Frontal cortex (tissue), 4 donors: Measurements from ENCODE around the gene MTA3. TPM values are rescaled to one million over a fixed set of nuclear protein-coding genes. Genes with fewer than 3 reads are reported as not detected.
"Not testable (repeated sequence)": the region's sequence is repeated elsewhere in the genome, so short reads cannot be mapped to it uniquely, and the experiment has no call there.

Experiments used
- DNase-seq, 2 donors: peaks; one replicate each; pipeline ENCODE4 v3.0.0; 2012; ENCODE audit warnings: low spot score in 2 of 2
- FAIRE-seq: peaks from 2 replicates; lab custom pipeline; 2012; peaks lifted over from hg19 to GRCh38; lab: Jason Lieb, UNC
- total RNA-seq: library from RNA; depleted of rRNA; stranded (reverse); fragments of >200 nt; gene quantifications from one replicate; pipeline ENCODE4 v1.2.3, GENCODE V29; 2014
- donor health status: control.
- donor health status: control.
- donor health status: control.

MTA3 gene
- total RNA-seq, 1 donor from 2014 or later, result 30.6 TPM

DNA sequence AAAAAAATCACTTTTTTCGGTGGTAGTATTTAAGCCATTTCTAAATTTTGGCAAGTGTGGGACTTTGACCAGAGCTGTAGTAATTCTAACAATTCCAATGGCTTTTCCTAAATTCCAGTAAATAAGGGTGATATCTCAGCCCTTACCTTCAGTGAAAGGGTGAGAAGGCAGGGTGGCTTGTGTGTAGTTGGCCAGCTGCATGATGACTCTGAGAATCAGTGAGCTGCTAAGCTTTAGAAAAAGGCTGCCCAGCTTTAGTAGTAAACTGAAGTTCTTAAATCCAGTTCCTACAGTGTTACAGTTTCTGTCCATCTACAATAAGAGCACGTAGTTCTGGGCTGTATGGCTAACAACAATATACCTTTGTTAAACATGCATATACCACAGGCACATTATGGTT, 153.5 kb downstream of the MTA3 start:
- FAIRE-seq, result no peak

GRCh38 chr2:42722320-42723190, 154.1 kb downstream of the MTA3 start:
- DNase-seq (peak in 1 of 2 donors; percentile 24), FAIRE-seq (no peak)

More for the DNA sequence above, 153.5 kb downstream of the MTA3 start:
- no peak for DNase-seq

- FAIRE-seq (no peak), DNase-seq (no peak)
Measured at GRCh38 chr2:42723465-42723864, 155.0 kb downstream of the MTA3 start.

DNA sequence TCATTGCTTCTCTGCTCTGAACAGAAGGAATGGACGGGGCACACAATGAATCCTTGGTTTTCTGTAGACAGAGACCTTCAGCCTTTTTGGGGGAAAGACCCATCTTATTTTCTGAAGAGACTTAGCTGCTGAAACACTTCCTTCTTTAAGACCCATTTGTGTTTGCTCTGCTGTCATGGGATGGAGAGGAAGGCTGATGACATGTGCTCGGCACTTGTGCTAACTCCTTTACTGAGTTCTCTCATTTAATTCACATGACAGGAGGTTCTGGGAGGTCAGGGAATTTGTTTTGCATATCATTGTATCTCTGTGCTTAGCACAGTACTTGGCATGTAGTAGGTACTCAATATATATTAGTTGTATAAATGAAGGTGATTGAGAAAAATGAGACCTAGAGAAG, 156.5 kb downstream of the MTA3 start:
- FAIRE-seq, result no peak
- DNase-seq, result no peak

GRCh38 chr2:42725657-42726056, 157.2 kb downstream of the MTA3 start:
- no peak for FAIRE-seq
- no peak for DNase-seq

- DNase-seq, result no peak
- FAIRE-seq, result no peak
Measured at GRCh38 chr2:42726680-42727079, 158.2 kb downstream of the MTA3 start.

DNA sequence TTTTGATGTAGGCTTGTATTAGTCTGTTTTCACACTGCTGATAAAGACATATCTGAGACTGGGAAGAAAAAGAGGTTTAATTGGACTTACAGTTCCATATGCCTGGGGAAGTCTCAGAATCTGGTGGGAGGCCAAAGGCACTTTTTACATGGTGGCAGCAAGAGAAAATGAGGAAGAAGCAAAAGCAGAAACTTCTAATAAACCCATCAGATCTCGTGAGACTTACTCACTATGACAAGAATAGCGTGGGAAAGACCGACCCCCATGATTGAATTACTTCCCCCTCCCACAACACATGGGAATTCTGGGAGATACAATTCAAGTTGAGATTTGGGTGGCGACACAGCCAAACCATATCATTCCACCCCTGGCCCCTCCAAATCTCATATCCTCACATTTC, 162.9 kb downstream of the MTA3 start:
- DNase-seq, FAIRE-seq: not testable (repeated sequence)

- no peak for DNase-seq
- no peak for FAIRE-seq
Measured at GRCh38 chr2:42733852-42734251, 165.4 kb downstream of the MTA3 start.

DNA sequence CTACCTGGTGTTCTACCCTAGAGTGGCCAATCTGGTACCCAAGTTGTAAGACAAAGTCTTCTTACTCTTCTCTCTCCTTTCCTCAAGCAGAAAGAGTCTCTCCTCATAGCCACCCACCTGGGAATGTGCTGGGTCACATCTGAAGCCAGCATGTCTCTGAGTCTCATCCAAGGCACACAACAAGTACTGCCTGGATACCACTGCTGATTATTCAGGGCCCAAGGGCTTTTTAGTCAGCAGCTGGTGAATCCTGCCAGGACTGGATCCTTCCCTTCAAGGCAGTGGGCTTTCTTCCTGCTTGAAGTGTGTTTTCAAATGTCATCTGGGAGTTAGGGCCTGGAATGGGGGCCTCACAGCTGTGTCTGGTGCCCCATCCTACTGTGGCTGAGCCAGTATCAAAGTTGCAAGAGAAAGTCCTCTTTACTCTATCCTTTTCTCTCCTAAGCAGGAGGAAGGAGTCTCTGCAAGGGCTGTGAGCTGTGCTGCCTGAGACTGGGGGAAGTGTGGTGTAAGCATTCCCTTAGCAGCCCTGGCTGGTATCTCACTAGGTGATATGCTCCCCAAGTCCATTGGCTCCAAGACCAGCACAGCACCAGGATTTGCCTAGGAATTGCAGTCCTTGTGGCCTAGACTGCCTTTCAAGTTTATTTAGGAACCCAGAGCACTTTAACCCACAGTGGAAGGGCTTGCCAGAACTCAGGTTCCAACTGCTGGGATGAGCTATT, 168.3 kb downstream of the MTA3 start:
- FAIRE-seq, result no peak

GRCh38 chr2:42741140-42741539, 172.7 kb downstream of the MTA3 start:
- DNase-seq (no peak), FAIRE-seq (no peak)

More for the DNA sequence above, 168.3 kb downstream of the MTA3 start:
- no peak for DNase-seq

DNA sequence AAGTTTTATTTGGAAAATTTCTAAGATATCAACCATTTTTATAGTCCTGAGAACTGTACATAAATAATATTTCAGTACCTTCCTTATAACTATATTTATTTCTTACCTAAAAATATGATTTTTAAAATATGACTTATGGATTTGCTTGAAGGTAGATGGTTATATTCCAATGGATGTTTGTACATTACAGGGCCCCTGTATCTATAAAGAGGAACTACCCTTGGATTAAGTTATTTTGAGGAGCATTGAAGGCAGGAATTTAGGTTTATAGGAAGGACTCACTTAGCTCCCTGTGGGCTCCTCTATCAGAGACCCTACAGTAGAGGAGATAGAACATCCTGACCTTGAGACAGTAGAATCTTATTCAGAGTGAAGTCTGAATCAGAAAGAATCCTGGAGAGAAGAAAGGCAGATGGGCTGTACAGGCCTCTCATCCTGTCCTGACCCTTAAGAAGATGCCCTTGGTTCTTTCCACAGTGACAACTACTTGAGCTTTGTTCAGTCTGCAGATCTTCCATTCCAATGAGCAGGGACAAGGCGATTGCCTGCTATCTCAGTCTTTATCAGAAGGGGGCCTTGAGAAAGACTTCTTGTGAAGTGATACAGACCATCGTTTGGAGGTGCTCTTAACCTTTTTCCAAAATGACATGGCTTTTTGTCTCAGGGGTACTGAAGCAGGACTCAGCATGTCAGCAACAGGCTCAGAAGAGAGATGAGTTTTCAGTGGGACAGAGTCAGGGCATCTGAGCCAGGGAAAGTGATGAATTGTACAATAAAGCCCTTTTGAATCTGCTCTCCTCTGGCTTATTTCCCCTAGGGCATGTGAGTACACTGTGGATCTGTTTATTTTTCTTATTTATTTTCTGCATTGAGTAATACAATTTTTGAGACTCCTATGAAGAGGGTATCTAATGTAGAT, 174.6 kb downstream of the MTA3 start:
- FAIRE-seq (no peak), DNase-seq (no peak)

DNA sequence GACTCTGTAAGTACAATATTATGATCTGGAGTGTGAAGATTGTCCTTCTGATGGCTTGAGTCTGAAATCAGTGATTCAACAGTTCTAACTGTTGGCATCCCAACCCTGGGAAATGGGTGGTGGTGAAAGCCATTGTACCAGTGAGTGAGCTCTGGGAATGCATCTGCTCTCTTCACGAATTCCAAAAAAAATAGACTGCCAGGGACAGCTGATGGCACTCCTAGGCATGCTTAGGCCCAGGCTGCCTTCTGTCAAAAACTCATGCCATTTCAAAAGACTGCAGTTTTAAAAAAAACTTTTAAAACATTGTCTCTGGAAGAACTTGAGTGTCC, 175.2 kb downstream of the MTA3 start:
- no peak for FAIRE-seq
- no peak for DNase-seq

DNA sequence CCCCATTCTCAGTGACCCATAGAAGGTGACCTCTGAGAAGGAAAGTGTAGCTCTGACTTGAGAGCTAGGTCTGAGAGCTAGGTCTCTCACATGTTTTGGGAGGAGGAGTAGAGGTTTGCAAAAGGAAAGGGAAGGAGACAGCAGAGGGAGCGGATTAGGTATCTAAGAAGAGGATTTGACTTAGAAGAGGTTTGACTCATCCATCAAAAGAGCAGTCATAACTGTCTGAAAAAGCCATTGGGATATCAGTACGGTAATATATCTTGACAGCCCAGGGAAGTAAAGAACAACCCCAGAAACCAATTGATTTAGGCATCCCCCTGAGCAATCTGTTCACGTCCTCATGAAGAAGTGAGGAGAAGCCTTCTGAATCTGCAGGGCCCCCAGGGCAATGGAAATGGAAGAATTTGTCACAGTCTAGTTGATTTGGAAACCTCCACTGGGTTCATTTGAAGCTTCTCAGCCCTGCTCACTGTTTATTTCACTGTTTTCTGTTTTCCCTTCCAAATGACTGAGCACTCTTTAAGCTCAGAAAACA, 176.2 kb downstream of the MTA3 start:
- DNase-seq, result no peak
- FAIRE-seq, result no peak

DNA sequence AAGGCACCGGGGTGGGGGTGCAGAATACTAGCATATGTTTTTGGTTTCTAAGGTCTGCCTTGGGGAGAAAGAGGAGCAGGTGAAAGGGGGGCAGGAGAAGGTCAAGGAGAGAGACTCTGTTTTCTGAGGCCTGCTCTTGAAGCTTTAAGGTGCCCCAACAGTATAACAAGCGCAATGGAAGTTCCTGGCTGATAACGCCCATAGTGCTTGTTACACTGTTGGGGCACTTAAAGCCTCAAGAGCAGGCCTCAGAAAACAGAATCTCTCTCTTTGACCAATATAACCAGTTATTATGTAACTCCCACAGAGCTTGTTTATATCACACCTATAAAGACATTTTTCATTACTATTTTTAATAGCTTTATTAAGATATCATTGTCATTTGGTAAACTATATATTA, 179.0 kb downstream of the MTA3 start:
- DNase-seq (no peak), FAIRE-seq (no peak)

- no peak for DNase-seq
- no peak for FAIRE-seq
Measured at GRCh38 chr2:42748840-42749239, 180.4 kb downstream of the MTA3 start.

DNA sequence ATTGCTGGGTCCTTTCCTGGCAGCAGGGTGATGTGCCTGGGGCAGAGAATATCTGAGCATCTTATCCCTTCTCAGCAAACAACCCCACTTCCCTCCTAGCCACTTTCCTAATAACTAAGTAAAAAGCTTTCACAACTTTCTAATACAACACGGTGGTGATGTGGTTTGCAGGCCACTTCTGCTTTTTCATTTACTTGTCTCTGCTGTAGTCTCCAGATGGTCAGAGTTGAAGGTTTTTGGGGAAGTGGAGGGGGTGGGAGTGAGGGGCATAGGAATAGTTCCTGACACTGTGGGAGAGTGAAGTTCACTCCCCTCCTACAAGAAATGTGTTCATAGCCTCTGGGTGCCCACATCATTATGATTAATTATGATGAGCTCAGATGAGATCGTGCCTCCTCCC, 183.9 kb downstream of the MTA3 start:
- no peak for FAIRE-seq
- no peak for DNase-seq

DNA sequence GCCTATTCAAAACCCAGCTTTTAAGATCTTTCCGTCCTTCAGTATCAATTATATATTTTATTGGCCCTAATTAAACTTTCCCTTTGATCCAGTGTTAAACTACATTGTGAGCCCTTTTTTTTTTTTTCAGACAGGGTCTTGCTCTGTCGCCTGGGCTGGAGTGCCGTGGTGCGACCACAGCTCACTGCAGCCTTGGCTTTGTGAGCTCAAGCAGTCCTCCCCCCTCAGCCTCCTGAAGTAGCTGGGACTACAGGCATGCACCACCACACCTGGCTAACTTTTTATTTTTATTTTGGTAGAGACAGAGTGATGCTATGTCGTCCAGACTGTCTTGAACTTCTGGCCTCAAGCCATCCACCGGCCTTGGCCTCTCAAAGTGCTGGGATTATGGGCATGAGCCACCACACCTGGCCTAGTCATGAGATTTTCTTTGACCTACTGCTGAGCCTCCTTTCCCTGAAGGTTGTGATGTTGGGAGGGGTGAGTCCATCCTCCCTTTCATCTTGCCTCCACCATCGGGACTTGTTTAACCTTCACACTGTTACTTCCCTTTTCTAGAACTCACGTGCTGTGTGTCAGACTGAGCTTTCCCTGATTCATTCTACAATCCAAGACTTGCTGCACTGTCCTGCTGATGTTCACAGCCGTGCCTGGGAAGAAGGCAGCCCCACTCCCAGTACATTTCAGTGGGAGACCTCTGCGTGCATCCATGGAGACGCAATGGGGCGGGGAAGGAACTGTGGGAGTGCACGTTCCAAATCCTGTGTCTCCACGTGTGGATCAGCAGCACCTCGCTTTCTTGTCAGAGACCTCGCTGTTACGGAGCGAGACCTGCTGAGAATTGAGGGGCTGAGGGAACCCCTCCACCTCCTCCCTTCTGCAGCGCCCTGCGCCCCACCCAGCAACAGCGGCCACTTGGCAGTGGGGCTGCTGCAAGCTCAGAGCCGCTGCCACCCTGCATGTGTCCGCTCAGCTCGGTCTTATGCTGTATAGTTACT, 184.7 kb downstream of the MTA3 start:
- DNase-seq (no peak), FAIRE-seq (no peak)

DNA sequence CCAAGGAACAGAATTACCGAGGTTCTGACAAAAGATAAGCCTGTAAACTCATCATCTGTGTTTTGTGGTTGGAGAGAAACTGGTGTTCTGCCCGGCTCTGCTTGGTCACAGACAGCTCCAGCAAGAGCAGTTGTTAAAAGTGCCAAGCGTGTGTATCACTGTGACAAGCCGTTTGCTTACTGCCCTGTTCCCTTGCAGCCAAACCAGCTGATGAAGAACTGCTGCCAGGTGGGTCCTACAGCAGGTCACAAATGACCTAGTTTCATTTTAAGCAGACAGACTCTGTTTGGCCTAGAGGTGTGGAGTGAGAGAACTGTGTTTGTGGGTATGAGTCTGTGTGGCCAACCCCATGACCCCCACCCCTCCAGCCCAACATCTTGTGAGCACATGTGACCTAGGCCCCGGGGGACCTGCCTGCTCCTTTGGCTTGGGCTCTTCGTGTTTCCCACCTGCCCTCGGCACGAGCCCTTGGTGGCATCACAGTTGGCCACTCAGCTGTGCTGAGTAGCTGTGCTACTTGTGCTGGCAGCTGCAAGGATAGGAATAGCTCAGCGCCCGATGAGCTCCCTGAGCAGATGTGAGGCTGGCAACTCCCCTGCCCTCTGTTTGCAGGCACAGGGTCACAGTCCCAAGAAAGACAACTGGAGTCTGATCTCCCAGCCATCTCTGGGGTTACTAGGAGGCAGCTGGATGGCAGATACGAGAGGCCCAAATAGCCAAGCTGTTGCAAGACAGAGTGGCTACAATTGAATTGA, 185.8 kb downstream of the MTA3 start:
- no peak for FAIRE-seq
- DNase-seq, result no peak
